Gastroesophageal sphincter (tissue), 3 donors: ENCODE data around the gene PDC.

Experiments
- CTCF ChIP-seq, 4 experiments: fragments of 200-600 bp in 2 of 4; fragments of 450-650 bp in 2 of 4; sonication (generic) in 1 of 4; IDR thresholded peaks; one replicate each; pipeline ENCODE4 v1.5.1; 2017 to 2019; ENCODE audit warnings: antibody characterized with exemption in 4 of 4, mild to moderate bottlenecking in 2 of 4, moderate library complexity in 2 of 4
- EP300 ChIP-seq: sonication (generic); formaldehyde crosslinking; IDR thresholded peaks from one replicate; pipeline ENCODE4 v1.6.1; 2017; ENCODE audit warnings: antibody characterized with exemption, mild to moderate bottlenecking
- POLR2A ChIP-seq, 2 donors: fragments of 450-650 bp; IDR thresholded peaks; one replicate each; pipeline ENCODE4 v1.6.1; 2017; ENCODE audit warnings: antibody characterized with exemption in 2 of 2, mild to moderate bottlenecking in 2 of 2, moderate library complexity in 1 of 2
- POLR2AphosphoS5 ChIP-seq: sonication (generic); formaldehyde crosslinking; IDR thresholded peaks from one replicate; pipeline ENCODE4 v1.6.1; 2017; ENCODE audit warnings: antibody characterized with exemption

DNA sequence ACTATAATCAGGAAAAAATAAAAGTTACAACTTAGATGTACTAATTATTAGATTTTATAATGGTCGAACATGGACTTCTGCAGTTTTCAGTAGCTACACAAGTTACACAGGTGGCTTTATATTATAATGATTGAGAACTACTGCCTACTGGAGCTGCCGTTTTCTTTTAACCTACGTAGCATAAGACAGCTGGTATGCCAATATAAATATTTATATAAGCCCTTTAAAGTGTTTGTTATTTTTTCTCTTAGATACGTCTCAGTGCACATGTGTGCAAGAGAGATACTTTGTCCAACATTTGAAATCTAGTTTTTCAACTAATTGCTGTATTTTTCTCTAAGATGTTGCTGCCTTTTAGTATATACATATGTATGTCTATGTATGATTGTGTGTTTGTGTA, 42.4 kb downstream of the PDC start:
- TF ChIP-seq CTCF (IDR thresholded peaks at IDR 0.05) (no peak), EP300 (no peak), POLR2A (IDR thresholded peaks at IDR 0.05) (no peak), POLR2AphosphoS5 (no peak)
